ENCODE measurements around the gene ATP5F1B.

GRCh38 chr12:56630180-56630632, 15.6 kb downstream of the ATP5F1B start, which contains the start of gene BAZ2A:
- TF ChIP-seq CTCF (IDR thresholded peaks at IDR 0.05) (no peak), EZH2 (IDR thresholded peaks at IDR 0.05) (no peak), EZH2phosphoT487 (IDR thresholded peaks at IDR 0.05) (no peak)
